K562 (cell line): Measurements from ENCODE around the gene OR9A2. TPM values are rescaled to one million over a fixed set of nuclear protein-coding genes. Genes with fewer than 3 reads are reported as not detected.

Source experiments
- ATAC-seq: fragments of 200-7000 bp; cut with Tn5 transposase; 3 replicates; pipeline ENCODE4 v1.9.1; 2020; ENCODE audit warnings: moderate library complexity
- BruUV-seq: library from RNA; stranded (reverse); fragments of 400-500 nt; replicated peaks from 2 replicates; lab custom pipeline; 2021; lab: Mats Ljungman, UMichigan
- CTCF ChIA-PET: fragments of 300-600 bp; formaldehyde crosslinking; extraction: SDS; loops from one replicate; lab custom pipeline; 2021; ENCODE audit warnings: low intra/inter-chr PET ratio; lab: Yijun Ruan, JAX
- POLR2A ChIA-PET: fragments of 300-600, 350-650 bp; sonication (Branson Sonifier 250); formaldehyde crosslinking; extraction: SDS; loops from one replicate; lab custom pipeline; 2021; ENCODE audit warnings: antibody characterized with exemption, inconsistent platforms; lab: Yijun Ruan, JAX
- DNase-seq, 4 experiments: peaks; one replicate each; pipeline versions ENCODE4 v3.0.0 to v3.0.0-alpha.2; 2011 to 2018; ENCODE audit warnings: low spot score in 3 of 4, mixed read lengths in 3 of 4; ENCODE audit errors: extremely low read depth in 1 of 4
- FAIRE-seq: peaks from 2 replicates; lab custom pipeline; 2011; peaks lifted over from hg19 to GRCh38; lab: Jason Lieb, UNC
- H2AFZ ChIP-seq: 2 replicates; pipeline ENCODE4 v1.6.0; 2011; ENCODE audit warnings: low read depth, low read length, control low read depth, inconsistent platforms
- H3K27ac ChIP-seq: fragments of 200-600 bp; 3 replicates; pipeline ENCODE4 v1.8.0; 2011; ENCODE audit warnings: low read depth, mild to moderate bottlenecking, control low read depth, inconsistent platforms, low read length, moderate library complexity, mixed read lengths; ENCODE audit errors: extremely low read depth
- H3K27me3 ChIP-seq, 2 experiments: fragments of 300-600 bp in 1 of 2; 2 replicates in 1 of 2; 3 replicates in 1 of 2; pipeline versions ENCODE4 v1.6.0 to v1.8.0; 2011; ENCODE audit warnings: inconsistent platforms in 2 of 2, low read length in 2 of 2, mild to moderate bottlenecking in 1 of 2, mixed read lengths in 1 of 2, moderate library complexity in 1 of 2; ENCODE audit not compliant: control insufficient read depth in 2 of 2, insufficient read depth in 2 of 2
- H3K36me3 ChIP-seq: fragments of 300-600 bp; 3 replicates; pipeline ENCODE4 v1.8.0; 2011; ENCODE audit warnings: mild to moderate bottlenecking, low read length, inconsistent platforms; ENCODE audit not compliant: control insufficient read depth, insufficient read depth
- H3K4me1 ChIP-seq, 2 experiments: fragments of 200-600 bp in 1 of 2; replicated peaks in 1 of 2; 2 replicates in 1 of 2; 3 replicates in 1 of 2; pipeline versions ENCODE4 v1.5.1 to v1.8.0; 2011; ENCODE audit warnings: inconsistent platforms in 2 of 2, low read length in 2 of 2, mild to moderate bottlenecking in 1 of 2, mixed read lengths in 1 of 2, moderate library complexity in 1 of 2; ENCODE audit not compliant: control insufficient read depth in 2 of 2, insufficient read depth in 2 of 2
- H3K4me2 ChIP-seq: 2 replicates; pipeline ENCODE4 v1.6.1; 2011; ENCODE audit warnings: low read length, control low read depth, inconsistent platforms, mixed read lengths; ENCODE audit not compliant: insufficient read depth
- H3K4me3 ChIP-seq: fragments of 200-600 bp; sonication (generic), shearing (Covaris generic); 2 replicates; pipeline ENCODE4 v1.5.1; 2016; ENCODE audit warnings: control low read depth, inconsistent platforms
- H3K79me2 ChIP-seq: fragments of 200-600 bp; 3 replicates; pipeline ENCODE4 v1.8.0; 2011; ENCODE audit warnings: low read length, inconsistent platforms; ENCODE audit not compliant: control insufficient read depth, insufficient read depth
- H3K9ac ChIP-seq, 2 experiments: 2 replicates each; pipeline versions ENCODE4 v1.6.0 to v1.6.1; 2011; ENCODE audit warnings: low read depth in 2 of 2, low read length in 2 of 2, control low read depth in 1 of 2, inconsistent platforms in 1 of 2, mild to moderate bottlenecking in 1 of 2, mixed read lengths in 1 of 2; ENCODE audit not compliant: insufficient read depth in 1 of 2
- H3K9me1 ChIP-seq: one replicate; pipeline ENCODE4 v1.6.0; 2011; ENCODE audit warnings: inconsistent platforms, mild to moderate bottlenecking, low read length, moderate library complexity; ENCODE audit not compliant: control insufficient read depth, insufficient read depth
- H3K9me3 ChIP-seq: replicated peaks from 2 replicates; pipeline ENCODE4 v1.5.1; 2011; ENCODE audit warnings: low read depth, low read length, inconsistent platforms; ENCODE audit not compliant: control insufficient read depth, insufficient read depth
- H4K20me1 ChIP-seq: replicated peaks from 2 replicates; pipeline ENCODE4 v1.6.1; 2011; ENCODE audit warnings: low read length, inconsistent platforms, mixed read lengths; ENCODE audit not compliant: control insufficient read depth, insufficient read depth
- CCNT2 ChIP-seq: IDR thresholded peaks from 2 replicates; pipeline ENCODE4 v1.6.1; 2011; ENCODE audit warnings: borderline replicate concordance, low read depth, mild to moderate bottlenecking, moderate library complexity, mixed read lengths, low read length; ENCODE audit not compliant: insufficient read length; ENCODE audit errors: extremely low read depth
- DIDO1 ChIP-seq: fragments of 450-650 bp; IDR thresholded peaks from 2 replicates; pipeline ENCODE4 v1.6.1; 2016; ENCODE audit warnings: low read depth, missing biosample characterization, missing genetic modification characterization
- MEF2A ChIP-seq: IDR thresholded peaks from 2 replicates; pipeline ENCODE4 v1.6.1; 2011; ENCODE audit warnings: low read depth, mild to moderate bottlenecking, low read length, moderate library complexity; ENCODE audit not compliant: control insufficient read depth
- MXI1 ChIP-seq: IDR thresholded peaks from 2 replicates; pipeline ENCODE4 v1.6.1; 2011; ENCODE audit warnings: low read depth, mild to moderate bottlenecking, improper control_type of control experiment, low read length
- NFE2L1 ChIP-seq: fragments of 450-650 bp; IDR thresholded peaks from 2 replicates; pipeline ENCODE4 v1.6.1; 2016; ENCODE audit warnings: missing genetic modification characterization, low read depth, mild to moderate bottlenecking, missing compliant biosample characterization, moderate library complexity, borderline replicate concordance
- NFIC ChIP-seq: fragments of 450-650 bp; IDR thresholded peaks from 2 replicates; pipeline ENCODE4 v1.6.1; 2017; ENCODE audit warnings: mild to moderate bottlenecking, inconsistent platforms
- SAFB ChIP-seq: fragments of 200-400 bp; formaldehyde crosslinking; IDR thresholded peaks from 2 replicates; pipeline ENCODE4 v1.6.1; 2017; ENCODE audit warnings: low read depth, low read length, borderline replicate concordance
- SRSF1 ChIP-seq: fragments of 200-400 bp; formaldehyde crosslinking; IDR thresholded peaks from 2 replicates; pipeline ENCODE4 v1.6.1; 2017; ENCODE audit warnings: mild to moderate bottlenecking, low read depth, low read length, moderate library complexity
- WGBS: fragments of 100-300 bp; shearing (Covaris generic); methylation state at CpG from one replicate; pipeline ENCODE4 v1.1.6; 2016; ENCODE audit warnings: low coverage, mixed read lengths; ENCODE audit not compliant: insufficient coverage; ENCODE audit errors: missing lambda C conversion rate; 5-methylcytosine and 5-hydroxymethylcytosine counted together
- in situ Hi-C: fragments of 300-500 bp; cut with MboI; formaldehyde crosslinking; loops from 4 replicates; pipeline ENCODE4 v1.15.0; 2018; ENCODE audit warnings: inconsistent platforms, mixed read lengths
- intact Hi-C: fragments of 100-400 bp; cut with micrococcal nuclease; formaldehyde crosslinking; loops from 2 replicates; pipeline ENCODE4 v1.14.2; 2022
- polyA plus RNA-seq, 8 experiments: library from polyadenylated mRNA; depleted of rRNA in 4 of 8; stranded (reverse) in 5 of 8; unstranded in 3 of 8; fragments of >200 nt; fragmentation: Nextera tagmentation in 2 of 8; fragmentation: Illumina TruSeq in 1 of 8; extraction: Ambion mirVana in 2 of 8; extraction: Trizol in 1 of 8; gene quantifications; 2 replicates each; pipeline versions ENCODE4 v1.2.1 to v1.2.3, GENCODE V29; 2011 to 2014; ENCODE audit warnings: inconsistent platforms in 1 of 8, missing spikeins in 1 of 8
- total RNA-seq, 7 experiments: library from RNA; depleted of rRNA in 6 of 7; stranded (reverse); fragments of >200 nt in 6 of 7; fragmentation: Illumina TruSeq in 2 of 7; extraction: Trizol in 2 of 7; gene quantifications; 2 replicates each; pipeline versions ENCODE4 v1.2.1 to v1.2.3, GENCODE V29; 2011 to 2021; ENCODE audit warnings: low replicate concordance in 1 of 7
- TF ChIP-seq, protein P1 (sequence below): fragments of 250-450 bp; sonication (Bioruptor Pico); IDR thresholded peaks from 2 replicates; pipeline ENCODE4 v1.4.0; 2020; ENCODE audit warnings: mild to moderate bottlenecking, moderate library complexity, borderline replicate concordance
- TF ChIP-seq, protein P2 (sequence below): sonication (generic); formaldehyde crosslinking; IDR thresholded peaks from 2 replicates; pipeline ENCODE4 v1.9.0; 2022; ENCODE audit warnings: mild to moderate bottlenecking, missing genetic modification reagents
- TF ChIP-seq, protein P3 (sequence below): fragments of 250-450 bp; sonication (Bioruptor Pico); IDR thresholded peaks from 2 replicates; pipeline ENCODE4 v1.5.0; 2020; ENCODE audit warnings: mild to moderate bottlenecking, borderline replicate concordance
- TF ChIP-seq, protein P4 (sequence below): sonication (generic); formaldehyde crosslinking; IDR thresholded peaks from 2 replicates; pipeline ENCODE4 v1.5.0; 2020; ENCODE audit warnings: missing genetic modification reagents
- TF ChIP-seq, protein P5 (sequence below): fragments of 450-650 bp; formaldehyde crosslinking; IDR thresholded peaks from 2 replicates; pipeline ENCODE4 v1.4.0; 2020; ENCODE audit warnings: mild to moderate bottlenecking, mixed read lengths

OR9A2 gene
- total and polyA plus RNA-seq, 9 of the 15 experiments (the other 6 are each of a cell fraction or from before 2014, with no cell fraction given) = not detected

DNA sequence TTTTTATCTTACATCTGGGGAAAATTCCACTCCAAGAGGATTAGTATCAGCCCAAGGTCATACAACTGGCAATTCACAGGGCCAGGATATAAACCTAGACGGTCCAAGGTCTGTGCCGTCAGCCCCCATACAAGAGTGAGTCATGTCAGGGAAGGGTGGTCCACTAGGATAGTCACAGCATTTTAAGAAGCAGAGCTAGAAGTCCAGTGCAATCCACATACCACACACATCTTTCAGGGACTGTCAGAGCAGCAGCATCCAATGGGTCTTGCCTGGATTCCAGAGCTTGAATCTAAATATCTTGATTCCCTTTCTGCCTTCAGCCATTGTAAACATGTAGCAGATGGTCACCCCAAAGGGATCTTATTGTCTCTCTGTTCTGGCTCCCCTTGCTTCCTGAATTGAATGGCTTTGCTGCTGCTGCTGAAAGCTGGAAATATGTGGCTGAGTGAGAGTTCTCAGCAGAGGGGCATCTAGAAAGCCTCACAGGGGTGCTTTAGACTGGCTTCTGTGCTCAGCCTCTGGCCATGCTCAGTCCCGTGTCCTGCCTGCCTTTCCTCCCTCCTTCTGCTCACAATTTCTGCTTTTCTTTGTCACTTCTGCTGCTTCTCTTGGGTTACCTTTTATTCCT lies 15.3 kb upstream of the OR9A2 start:
- POLR2A ChIA-PET = no interaction called here
- Histone ChIP-seq H3K79me2 (no peaks in the 10 kb centered on the region), H2AFZ (no peak overlapping the region), H3K36me3 (no peaks in the 10 kb centered on the region), H3K4me3 (no peak overlapping the region), H3K9ac (no peak overlapping the region), H4K20me1 (no peaks in the 10 kb centered on the region), H3K4me1 (no peaks in the 10 kb centered on the region), H3K9me3 (no peaks in the 10 kb centered on the region), H3K27ac (no peak overlapping the region), H3K4me2 (no peak overlapping the region), H3K27me3 (peaks cover 6 to 8% of the 10 kb centered on the region in 2 experiments; a peak in 4 of 5 replicates), H3K9me1 (no peaks in the 10 kb centered on the region)
- no peak for FAIRE-seq
- peak; percentile 39; the same call in 1 of the 3 replicates for ATAC-seq
- no TSS peak for BruUV-seq
- DNase-seq = no peak
- intact Hi-C loops = no loop called here
- in situ Hi-C loops = no loop called here
- CTCF ChIA-PET = no interaction called here
- 0% methylated on average over 3 of the region's 3 CpGs for WGBS
- TF ChIP-seq, protein P1, sequence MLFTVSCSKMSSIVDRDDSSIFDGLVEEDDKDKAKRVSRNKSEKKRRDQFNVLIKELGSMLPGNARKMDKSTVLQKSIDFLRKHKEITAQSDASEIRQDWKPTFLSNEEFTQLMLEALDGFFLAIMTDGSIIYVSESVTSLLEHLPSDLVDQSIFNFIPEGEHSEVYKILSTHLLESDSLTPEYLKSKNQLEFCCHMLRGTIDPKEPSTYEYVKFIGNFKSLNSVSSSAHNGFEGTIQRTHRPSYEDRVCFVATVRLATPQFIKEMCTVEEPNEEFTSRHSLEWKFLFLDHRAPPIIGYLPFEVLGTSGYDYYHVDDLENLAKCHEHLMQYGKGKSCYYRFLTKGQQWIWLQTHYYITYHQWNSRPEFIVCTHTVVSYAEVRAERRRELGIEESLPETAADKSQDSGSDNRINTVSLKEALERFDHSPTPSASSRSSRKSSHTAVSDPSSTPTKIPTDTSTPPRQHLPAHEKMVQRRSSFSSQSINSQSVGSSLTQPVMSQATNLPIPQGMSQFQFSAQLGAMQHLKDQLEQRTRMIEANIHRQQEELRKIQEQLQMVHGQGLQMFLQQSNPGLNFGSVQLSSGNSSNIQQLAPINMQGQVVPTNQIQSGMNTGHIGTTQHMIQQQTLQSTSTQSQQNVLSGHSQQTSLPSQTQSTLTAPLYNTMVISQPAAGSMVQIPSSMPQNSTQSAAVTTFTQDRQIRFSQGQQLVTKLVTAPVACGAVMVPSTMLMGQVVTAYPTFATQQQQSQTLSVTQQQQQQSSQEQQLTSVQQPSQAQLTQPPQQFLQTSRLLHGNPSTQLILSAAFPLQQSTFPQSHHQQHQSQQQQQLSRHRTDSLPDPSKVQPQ (CRISPR knock-in tag) = no peak
- TF ChIP-seq SAFB (no peak), NFIC (no peak), MXI1 (no peak), CCNT2 (no peak), SRSF1 (no peak), MEF2A (no peak), NFE2L1 (no peak), DIDO1 (no peak)
- TF ChIP-seq, protein P2, sequence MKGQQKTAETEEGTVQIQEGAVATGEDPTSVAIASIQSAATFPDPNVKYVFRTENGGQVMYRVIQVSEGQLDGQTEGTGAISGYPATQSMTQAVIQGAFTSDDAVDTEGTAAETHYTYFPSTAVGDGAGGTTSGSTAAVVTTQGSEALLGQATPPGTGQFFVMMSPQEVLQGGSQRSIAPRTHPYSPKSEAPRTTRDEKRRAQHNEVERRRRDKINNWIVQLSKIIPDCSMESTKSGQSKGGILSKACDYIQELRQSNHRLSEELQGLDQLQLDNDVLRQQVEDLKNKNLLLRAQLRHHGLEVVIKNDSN (CRISPR knock-in tag) = no peak
- TF ChIP-seq, protein P3, sequence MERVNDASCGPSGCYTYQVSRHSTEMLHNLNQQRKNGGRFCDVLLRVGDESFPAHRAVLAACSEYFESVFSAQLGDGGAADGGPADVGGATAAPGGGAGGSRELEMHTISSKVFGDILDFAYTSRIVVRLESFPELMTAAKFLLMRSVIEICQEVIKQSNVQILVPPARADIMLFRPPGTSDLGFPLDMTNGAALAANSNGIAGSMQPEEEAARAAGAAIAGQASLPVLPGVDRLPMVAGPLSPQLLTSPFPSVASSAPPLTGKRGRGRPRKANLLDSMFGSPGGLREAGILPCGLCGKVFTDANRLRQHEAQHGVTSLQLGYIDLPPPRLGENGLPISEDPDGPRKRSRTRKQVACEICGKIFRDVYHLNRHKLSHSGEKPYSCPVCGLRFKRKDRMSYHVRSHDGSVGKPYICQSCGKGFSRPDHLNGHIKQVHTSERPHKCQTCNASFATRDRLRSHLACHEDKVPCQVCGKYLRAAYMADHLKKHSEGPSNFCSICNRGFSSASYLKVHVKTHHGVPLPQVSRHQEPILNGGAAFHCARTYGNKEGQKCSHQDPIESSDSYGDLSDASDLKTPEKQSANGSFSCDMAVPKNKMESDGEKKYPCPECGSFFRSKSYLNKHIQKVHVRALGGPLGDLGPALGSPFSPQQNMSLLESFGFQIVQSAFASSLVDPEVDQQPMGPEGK (CRISPR knock-in tag) = no peak
- TF ChIP-seq, protein P4, sequence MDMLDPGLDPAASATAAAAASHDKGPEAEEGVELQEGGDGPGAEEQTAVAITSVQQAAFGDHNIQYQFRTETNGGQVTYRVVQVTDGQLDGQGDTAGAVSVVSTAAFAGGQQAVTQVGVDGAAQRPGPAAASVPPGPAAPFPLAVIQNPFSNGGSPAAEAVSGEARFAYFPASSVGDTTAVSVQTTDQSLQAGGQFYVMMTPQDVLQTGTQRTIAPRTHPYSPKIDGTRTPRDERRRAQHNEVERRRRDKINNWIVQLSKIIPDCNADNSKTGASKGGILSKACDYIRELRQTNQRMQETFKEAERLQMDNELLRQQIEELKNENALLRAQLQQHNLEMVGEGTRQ (CRISPR knock-in tag) = no peak
- TF ChIP-seq, protein P5, sequence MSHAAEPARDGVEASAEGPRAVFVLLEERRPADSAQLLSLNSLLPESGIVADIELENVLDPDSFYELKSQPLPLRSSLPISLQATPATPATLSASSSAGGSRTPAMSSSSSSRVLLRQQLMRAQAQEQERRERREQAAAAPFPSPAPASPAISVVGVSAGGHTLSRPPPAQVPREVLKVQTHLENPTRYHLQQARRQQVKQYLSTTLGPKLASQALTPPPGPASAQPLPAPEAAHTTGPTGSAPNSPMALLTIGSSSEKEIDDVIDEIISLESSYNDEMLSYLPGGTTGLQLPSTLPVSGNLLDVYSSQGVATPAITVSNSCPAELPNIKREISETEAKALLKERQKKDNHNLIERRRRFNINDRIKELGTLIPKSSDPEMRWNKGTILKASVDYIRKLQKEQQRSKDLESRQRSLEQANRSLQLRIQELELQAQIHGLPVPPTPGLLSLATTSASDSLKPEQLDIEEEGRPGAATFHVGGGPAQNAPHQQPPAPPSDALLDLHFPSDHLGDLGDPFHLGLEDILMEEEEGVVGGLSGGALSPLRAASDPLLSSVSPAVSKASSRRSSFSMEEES (CRISPR knock-in tag) = no peak
